ENCODE results near the gene SNX22. TPM values are rescaled to one million over a fixed set of nuclear protein-coding genes. Genes with fewer than 3 reads are reported as not detected.
"Not testable (repeated sequence)": the region's sequence is repeated elsewhere in the genome, so short reads cannot be mapped to it uniquely, and the experiment has no call there.

Gene SNX22
- total RNA-seq = 1 to 10 TPM in 1 of 7 donors, under 1 TPM in 5, not detected in 1; 0.15 to 2.3 (median 0.28) TPM
- polyA plus RNA-seq = under 1 TPM; 0.07 to 0.81 TPM
- long read RNA-seq, donor 1 = 0 reads
- long read RNA-seq, donor 2, partial matches to known transcripts = 0 of 1 reads
- long read RNA-seq, donor 2, other reads (novel, unspliced or antisense) = 0 of 1 reads
- long read RNA-seq, donor 3, partial matches to known transcripts = 0 of 1 reads
- long read RNA-seq, donor 3, other reads (novel, unspliced or antisense) = 1 of 1 reads

DNA sequence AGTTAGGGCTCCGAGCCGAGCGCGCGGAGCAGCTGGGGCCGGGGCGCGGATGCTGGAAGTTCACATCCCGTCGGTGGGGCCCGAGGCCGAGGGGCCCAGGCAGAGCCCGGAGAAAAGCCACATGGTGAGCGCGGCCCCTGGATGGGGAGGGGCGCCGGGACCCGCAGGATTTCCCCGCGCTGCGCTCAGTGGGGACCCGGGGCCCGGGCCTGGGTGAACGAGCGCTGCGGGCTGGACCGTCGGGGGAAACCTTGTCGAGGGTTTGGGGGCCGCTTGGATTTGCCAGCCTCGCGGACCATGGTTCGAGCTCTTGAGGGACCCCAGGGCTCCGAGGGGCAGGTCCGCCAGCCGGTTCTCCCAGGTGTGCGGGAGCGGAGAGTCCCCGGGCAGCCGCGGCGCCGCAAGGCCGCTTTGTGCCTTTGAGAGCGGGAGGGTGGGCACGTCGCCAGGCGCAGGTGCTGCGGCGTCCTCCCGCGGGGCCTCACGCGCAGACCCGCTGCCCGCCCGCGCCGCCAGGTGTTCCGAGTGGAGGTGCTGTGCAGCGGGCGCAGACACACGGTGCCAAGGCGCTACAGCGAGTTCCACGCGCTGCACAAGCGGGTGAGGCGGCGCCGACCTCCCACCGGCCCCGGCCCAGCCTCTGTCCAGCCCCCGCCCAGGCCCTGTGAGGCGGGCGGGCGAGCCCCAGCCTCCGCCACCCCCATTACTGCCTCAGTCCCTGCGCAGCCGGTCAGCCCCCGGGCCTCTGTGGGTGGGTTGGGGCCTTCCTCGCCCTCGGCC is at the start of gene SNX22:
TSS of gene SNX22 (plus strand) at position 5 of the 780 bp plus-strand sequence. CDS start at position 50, 45 bp downstream.
- Histone ChIP-seq H3K36me3 (no peaks in the 10 kb centered on the region), H3K27ac (no peak within 1 kb of the TSS), H3K4me3 (peak within 1 kb of the TSS; percentile 21), H3K27me3 (no peaks in the 10 kb centered on the region), H3K9me3 (no peaks in the 10 kb centered on the region), H3K4me1 (ENCODE audit: insufficient read depth) (peaks cover 5% of the 10 kb centered on the region)
- DNase-seq = peak in 2 of 5 donors; percentile 48 to 53
- TF ChIP-seq, protein P1, sequence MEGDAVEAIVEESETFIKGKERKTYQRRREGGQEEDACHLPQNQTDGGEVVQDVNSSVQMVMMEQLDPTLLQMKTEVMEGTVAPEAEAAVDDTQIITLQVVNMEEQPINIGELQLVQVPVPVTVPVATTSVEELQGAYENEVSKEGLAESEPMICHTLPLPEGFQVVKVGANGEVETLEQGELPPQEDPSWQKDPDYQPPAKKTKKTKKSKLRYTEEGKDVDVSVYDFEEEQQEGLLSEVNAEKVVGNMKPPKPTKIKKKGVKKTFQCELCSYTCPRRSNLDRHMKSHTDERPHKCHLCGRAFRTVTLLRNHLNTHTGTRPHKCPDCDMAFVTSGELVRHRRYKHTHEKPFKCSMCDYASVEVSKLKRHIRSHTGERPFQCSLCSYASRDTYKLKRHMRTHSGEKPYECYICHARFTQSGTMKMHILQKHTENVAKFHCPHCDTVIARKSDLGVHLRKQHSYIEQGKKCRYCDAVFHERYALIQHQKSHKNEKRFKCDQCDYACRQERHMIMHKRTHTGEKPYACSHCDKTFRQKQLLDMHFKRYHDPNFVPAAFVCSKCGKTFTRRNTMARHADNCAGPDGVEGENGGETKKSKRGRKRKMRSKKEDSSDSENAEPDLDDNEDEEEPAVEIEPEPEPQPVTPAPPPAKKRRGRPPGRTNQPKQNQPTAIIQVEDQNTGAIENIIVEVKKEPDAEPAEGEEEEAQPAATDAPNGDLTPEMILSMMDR (IDR thresholded peaks at IDR 0.05) = no peak
- TF ChIP-seq EP300 (IDR thresholded peaks at IDR 0.05) (no peak), POLR2A (IDR thresholded peaks at IDR 0.05) (no peak)
- 1 to 2% (median 1%) methylated on average over 13 to 83 of the region's 83 CpGs for WGBS, 3 donors
- intact Hi-C loops (cut with DNase I) = no loop called here

DNA sequence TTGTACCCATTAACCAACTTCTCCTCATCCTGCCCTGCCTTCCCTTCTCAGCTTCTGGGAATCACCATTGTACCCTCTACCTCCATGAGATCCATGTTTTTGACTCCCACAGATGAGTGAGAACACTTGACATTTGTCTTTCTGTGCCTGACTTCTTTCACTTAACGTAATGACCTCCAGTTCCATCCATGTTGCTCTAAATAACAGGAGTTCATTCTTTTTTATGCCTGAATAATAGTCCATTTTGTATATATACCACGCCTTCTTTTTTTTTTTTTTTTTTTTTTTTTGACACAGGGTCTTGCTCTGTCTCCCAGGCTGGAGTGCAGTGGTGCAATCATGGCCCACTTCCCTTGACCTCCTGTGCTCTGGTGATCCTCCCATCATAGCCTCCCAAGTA is 49.0 kb upstream of the SNX22 start:
- H3K27ac ChIP-seq = no peak overlapping the region
- intact Hi-C loops (cut with DNase I) = no loop called here
- no peak overlapping the region for H3K4me3 ChIP-seq
- no peaks in the 10 kb centered on the region for H3K36me3 ChIP-seq
- TF ChIP-seq EP300 (IDR thresholded peaks at IDR 0.05) (no peak), POLR2A (IDR thresholded peaks at IDR 0.05) (no peak)
- TF ChIP-seq, protein P1 (IDR thresholded peaks at IDR 0.05) = no peak
- no peaks in the 10 kb centered on the region for H3K27me3 ChIP-seq
- no peak for DNase-seq
- WGBS, 3 donors = 97 to 98% (median 98%) methylated on average over 2 of the region's 2 CpGs
- peaks cover 10% of the 10 kb centered on the region for H3K4me1 ChIP-seq (ENCODE audit: insufficient read depth)
- no peaks in the 10 kb centered on the region for H3K9me3 ChIP-seq

DNA sequence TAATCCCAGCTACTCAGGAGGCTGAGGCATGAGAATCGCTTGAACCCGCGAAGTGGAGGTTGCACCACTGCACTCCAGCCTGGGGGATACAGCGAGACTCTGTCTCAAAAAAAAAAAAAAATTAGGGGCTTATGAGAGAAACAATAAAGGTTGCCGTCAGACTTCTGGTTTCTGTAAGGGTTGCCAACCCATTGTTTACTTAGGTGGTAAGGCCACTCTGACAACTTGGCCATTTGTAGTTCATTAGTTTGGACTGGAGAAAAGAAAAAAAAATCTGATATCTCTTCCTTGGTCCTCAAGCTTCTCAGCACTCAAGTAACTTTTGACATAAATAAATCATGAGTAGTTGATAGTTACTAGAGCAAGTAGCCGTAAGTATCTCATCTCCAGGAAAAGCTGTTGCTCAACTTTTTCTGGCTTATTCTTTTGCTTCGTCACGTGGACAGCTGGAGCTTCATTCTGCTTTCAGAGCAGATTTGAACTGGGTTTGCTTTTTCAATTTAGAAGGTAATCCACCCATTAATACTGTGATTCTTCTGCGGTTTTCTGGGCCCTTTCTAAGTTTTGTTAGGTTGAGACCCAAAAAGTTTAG is 46.3 kb upstream of the SNX22 start:
- no peaks in the 10 kb centered on the region for H3K27me3 ChIP-seq
- peak in 2 of 5 donors; percentile 18 to 64 for DNase-seq
- intact Hi-C loops (cut with DNase I) = no loop called here
- H3K9me3 ChIP-seq = no peaks in the 10 kb centered on the region
- H3K36me3 ChIP-seq = no peaks in the 10 kb centered on the region
- WGBS, 3 donors = 60 to 66% (median 61%) methylated on average over 9 of the region's 9 CpGs
- TF ChIP-seq POLR2A (IDR thresholded peaks at IDR 0.05) = no peak
- peak; percentile 87 for TF ChIP-seq EP300 (IDR thresholded peaks at IDR 0.05)
- peak overlapping the region in 1 of 2 donors; percentile 9 for H3K27ac ChIP-seq
- no peak overlapping the region for H3K4me3 ChIP-seq
- peaks cover 9% of the 10 kb centered on the region for H3K4me1 ChIP-seq (ENCODE audit: insufficient read depth)

DNA sequence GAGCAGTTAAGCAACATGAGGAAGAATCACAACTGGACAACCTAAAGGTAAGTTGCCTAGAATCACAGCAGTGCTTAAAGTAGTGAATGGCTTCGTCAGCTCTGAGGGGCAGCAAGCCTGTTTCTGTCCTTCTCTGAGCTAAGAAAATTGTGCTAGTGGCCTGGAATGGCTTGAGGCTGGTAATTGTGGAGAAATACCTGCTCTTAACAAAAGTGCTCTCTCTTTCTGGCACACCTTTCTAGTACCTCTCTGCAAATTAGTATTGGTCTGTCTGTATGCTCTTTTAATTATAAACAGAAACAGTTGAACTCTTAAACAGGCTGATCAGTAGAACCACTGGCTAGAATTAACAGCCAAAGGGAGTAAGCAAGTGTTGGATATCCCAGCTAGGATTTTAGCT is 44.2 kb upstream of the SNX22 start:
- intact Hi-C loops (cut with DNase I) = no loop called here
- TF ChIP-seq EP300 (IDR thresholded peaks at IDR 0.05) = no peak
- TF ChIP-seq, protein P1 (IDR thresholded peaks at IDR 0.05) = no peak
- TF ChIP-seq POLR2A (IDR thresholded peaks at IDR 0.05) = no peak
- no peak for DNase-seq
- WGBS, 3 donors = 88 to 100% (median 91%) methylated on average over 1 of the region's 1 CpG
- H3K36me3 ChIP-seq = no peaks in the 10 kb centered on the region
- H3K4me1 ChIP-seq (ENCODE audit: insufficient read depth) = peaks cover 15% of the 10 kb centered on the region
- no peak overlapping the region for H3K4me3 ChIP-seq
- no peaks in the 10 kb centered on the region for H3K9me3 ChIP-seq
- H3K27ac ChIP-seq = no peak overlapping the region
- H3K27me3 ChIP-seq = no peaks in the 10 kb centered on the region

DNA sequence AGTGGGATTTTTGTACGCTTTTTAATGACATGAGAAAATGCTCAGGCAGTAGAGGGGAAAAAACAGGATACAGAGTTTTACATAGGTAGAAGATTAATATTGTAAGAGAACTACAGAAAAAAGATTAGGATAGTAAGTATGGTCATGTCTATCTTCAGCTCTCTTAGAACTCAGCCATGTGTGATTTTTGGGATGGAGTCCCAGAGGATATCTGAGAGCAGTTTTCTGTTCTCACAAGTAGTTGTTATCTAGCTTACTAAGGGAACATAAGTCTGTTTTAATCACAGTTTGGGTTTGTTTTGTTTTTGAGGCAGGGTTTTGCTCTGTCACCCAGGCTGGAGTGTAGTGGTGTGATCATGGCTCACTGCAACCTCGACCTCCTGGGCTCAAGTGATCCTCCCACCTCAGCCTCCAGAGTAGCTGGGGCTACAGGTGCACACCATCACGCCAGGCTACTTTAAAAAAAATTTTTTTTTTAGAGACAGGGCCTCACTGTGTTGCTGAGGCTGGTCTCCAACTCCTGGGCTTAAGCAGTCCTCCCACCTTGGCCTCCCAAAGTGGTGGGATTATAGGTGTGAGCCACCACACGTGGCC is 41.3 kb upstream of the SNX22 start:
- H3K4me3 ChIP-seq; H3K27ac ChIP-seq; H3K27me3 ChIP-seq; H3K9me3 ChIP-seq; H3K36me3 ChIP-seq; intact Hi-C loops (cut with DNase I); DNase-seq: not testable (repeated sequence)
- 89 to 97% (median 94%) methylated on average over 4 of the region's 4 CpGs for WGBS, 3 donors
- peaks cover 13% of the 10 kb centered on the region for H3K4me1 ChIP-seq (ENCODE audit: insufficient read depth)

Measured in ovary (tissue), 10 donors.